GM12873 (cell line): ENCODE data around the gene TRHDE.

Experiments used
- CTCF ChIP-seq: IDR thresholded peaks from 2 replicates; pipeline ENCODE4 v1.5.1; 2012; ENCODE audit warnings: low read depth, mild to moderate bottlenecking, moderate library complexity, low read length, control low read depth; ENCODE audit not compliant: insufficient read depth; ENCODE audit errors: missing control alignments

The TRHDE gene

GRCh38 chr12:72273499-72273837 lies 1.3 kb downstream of the TRHDE start:
- no peak for TF ChIP-seq CTCF

GRCh38 chr12:72273851-72274351 lies 1.7 kb downstream of the TRHDE start:
- no peak for TF ChIP-seq CTCF

GRCh38 chr12:72274931-72275330 lies 2.8 kb downstream of the TRHDE start:
- no peak for TF ChIP-seq CTCF

DNA sequence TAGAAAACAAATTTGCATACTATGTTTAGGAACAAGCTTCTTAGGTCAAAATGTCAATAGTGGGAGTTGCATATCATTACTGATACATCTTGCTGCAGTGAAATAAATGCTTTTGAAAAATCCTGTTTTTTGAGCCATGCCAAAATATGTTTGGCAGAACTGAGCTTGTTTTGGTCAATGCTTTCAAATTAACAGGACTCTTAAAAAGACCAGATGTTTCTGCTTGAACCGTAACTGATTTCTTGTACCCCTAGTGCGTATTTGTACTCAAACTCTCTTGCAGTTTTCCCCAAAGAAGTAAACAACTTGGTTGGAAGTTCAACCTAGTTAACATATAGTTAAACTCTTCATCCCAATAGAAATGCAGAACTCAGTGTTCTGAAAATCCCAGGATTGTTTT lies 3.4 kb downstream of the TRHDE start:
- TF ChIP-seq CTCF, result no peak

GRCh38 chr12:72276181-72276805 lies 4.1 kb downstream of the TRHDE start:
- TF ChIP-seq CTCF, result no peak

GRCh38 chr12:72277415-72277814 lies 5.2 kb downstream of the TRHDE start:
- no peak for TF ChIP-seq CTCF

DNA sequence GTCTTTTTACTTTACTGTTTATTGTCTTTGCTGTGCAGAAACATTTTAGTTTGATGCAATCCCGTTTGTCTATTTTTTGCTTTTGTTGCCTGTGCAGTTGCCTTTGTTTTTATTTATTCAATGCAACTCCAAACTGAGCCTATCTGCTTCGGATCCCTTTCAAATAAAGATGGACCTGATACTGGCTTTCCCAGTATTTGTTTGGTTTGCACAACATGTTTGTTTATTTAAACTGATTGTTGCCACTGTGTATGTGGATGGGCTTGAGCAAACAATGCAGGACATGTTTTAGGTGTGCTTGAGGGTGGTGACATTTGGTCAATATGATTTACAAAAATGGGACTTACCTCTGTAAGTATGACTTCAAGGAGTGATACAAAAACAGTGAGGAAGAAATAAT lies 6.7 kb downstream of the TRHDE start:
- TF ChIP-seq CTCF, result no peak

DNA sequence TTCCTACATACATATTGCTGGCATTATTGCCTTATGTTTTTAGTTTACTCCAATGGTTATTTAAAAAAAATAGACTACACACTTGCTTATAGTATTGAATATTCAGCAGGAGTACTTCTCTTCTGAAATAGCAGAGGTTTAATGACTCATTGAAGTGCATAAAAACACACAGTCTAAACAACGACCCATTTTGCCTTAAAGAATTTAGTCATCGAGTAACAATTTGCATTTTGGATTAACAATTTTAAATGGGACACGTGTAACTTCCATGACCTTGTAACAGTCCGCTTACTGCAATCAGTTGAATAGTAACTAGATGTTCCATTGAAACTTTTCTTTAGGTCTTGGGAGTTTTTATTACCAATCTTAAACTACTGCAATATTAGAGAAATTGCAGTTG lies 9.0 kb downstream of the TRHDE start:
- TF ChIP-seq CTCF, result no peak
